SK-N-SH (cell line): Measurements from ENCODE around the gene ABHD6. TPM values are rescaled to one million over a fixed set of nuclear protein-coding genes. Genes with fewer than 3 reads are reported as not detected.

Experiments used
- CTCF ChIA-PET: fragments of 300-600, 350-600 bp; formaldehyde crosslinking; extraction: SDS; loops from one replicate; lab custom pipeline; 2021; lab: Yijun Ruan, JAX
- POLR2A ChIA-PET: fragments of 350-600 bp; sonication (Branson Sonifier 250); formaldehyde crosslinking; extraction: SDS; loops from one replicate; lab custom pipeline; 2020; ENCODE audit warnings: antibody characterized with exemption, inconsistent platforms; lab: Yijun Ruan, JAX
- DNase-seq: peaks from one replicate; pipeline ENCODE4 v3.0.0; 2012
- H2AFZ ChIP-seq: fragments of 200-600 bp; sonication (generic); 2 replicates; pipeline ENCODE4 v1.8.1; 2016; ENCODE audit warnings: antibody characterized with exemption, mild to moderate bottlenecking, low read depth
- H3F3A ChIP-seq: fragments of 200-600 bp; sonication (generic); replicated peaks from 2 replicates; pipeline ENCODE3; 2016; ENCODE audit warnings: antibody characterized with exemption, mild to moderate bottlenecking; ENCODE audit not compliant: insufficient read depth
- H3K27ac ChIP-seq, 2 experiments: fragments of 200-500 bp in 1 of 2; fragments of 200-600 bp in 1 of 2; sonication (Bioruptor generic) in 1 of 2; sonication (generic), shearing (Covaris generic) in 1 of 2; 2 replicates each; pipeline versions ENCODE4 v1.5.1 to v1.6.1; 2014 to 2016; ENCODE audit warnings: low read depth in 2 of 2, inconsistent platforms in 1 of 2, low read length in 1 of 2, mild to moderate bottlenecking in 1 of 2, mixed read lengths in 1 of 2
- H3K27me3 ChIP-seq: fragments of 200-600 bp; sonication (generic), shearing (Covaris generic); 2 replicates; pipeline ENCODE4 v1.6.1; 2016; ENCODE audit warnings: mixed run types; ENCODE audit not compliant: insufficient read depth
- H3K36me3 ChIP-seq, 2 experiments: fragments of 200-500 bp in 1 of 2; fragments of 200-600 bp in 1 of 2; sonication (Bioruptor generic) in 1 of 2; sonication (generic) in 1 of 2; replicated peaks in 1 of 2; 2 replicates each; pipeline versions ENCODE3 to v1.5.1; 2014 to 2016; ENCODE audit warnings: low read length in 1 of 2, mild to moderate bottlenecking in 1 of 2; ENCODE audit not compliant: insufficient read depth in 2 of 2, control insufficient read depth in 1 of 2
- H3K4me1 ChIP-seq, 2 experiments: fragments of 200-500 bp in 1 of 2; fragments of 200-600 bp in 1 of 2; sonication (Bioruptor generic) in 1 of 2; sonication (generic), shearing (Covaris generic) in 1 of 2; 2 replicates each; pipeline versions ENCODE4 v1.5.1 to v1.6.1; 2014 to 2016; ENCODE audit warnings: low read depth in 1 of 2, low read length in 1 of 2, mixed run types in 1 of 2; ENCODE audit not compliant: insufficient read depth in 2 of 2, control insufficient read depth in 1 of 2
- H3K4me2 ChIP-seq: fragments of 200-600 bp; sonication (generic), shearing (Covaris generic); 2 replicates; pipeline ENCODE4 v1.6.1; 2017; ENCODE audit warnings: mixed run types
- H3K4me3 ChIP-seq, 2 experiments: fragments of 200-500 bp in 1 of 2; fragments of 200-600 bp in 1 of 2; sonication (Bioruptor generic) in 1 of 2; sonication (generic), shearing (Covaris generic) in 1 of 2; 2 replicates each; pipeline versions ENCODE4 v1.5.1 to v1.8.1; 2014 to 2016; ENCODE audit warnings: low read depth in 2 of 2, inconsistent platforms in 1 of 2, low read length in 1 of 2, mild to moderate bottlenecking in 1 of 2, mixed read lengths in 1 of 2, moderate library complexity in 1 of 2
- H3K79me2 ChIP-seq: fragments of 200-600 bp; sonication (generic); 2 replicates; pipeline ENCODE4 v1.8.1; 2017; ENCODE audit warnings: mild to moderate bottlenecking; ENCODE audit not compliant: insufficient read depth
- H3K9ac ChIP-seq: fragments of 200-600 bp; sonication (generic); 2 replicates; pipeline ENCODE4 v1.6.1; 2017; ENCODE audit warnings: mixed run types
- H3K9me2 ChIP-seq: fragments of 200-600 bp; sonication (generic); 2 replicates; pipeline ENCODE4 v1.6.1; 2017; ENCODE audit warnings: mixed run types
- H3K9me3 ChIP-seq: fragments of 200-600 bp; sonication (generic); 2 replicates; pipeline ENCODE4 v1.6.1; 2017; ENCODE audit warnings: mixed run types, mild to moderate bottlenecking, moderate library complexity
- H4K20me1 ChIP-seq: fragments of 200-600 bp; sonication (generic); 2 replicates; pipeline ENCODE4 v1.6.1; 2017; ENCODE audit warnings: mild to moderate bottlenecking, mixed run types; ENCODE audit not compliant: insufficient read depth
- CTCF ChIP-seq: fragments of 200-600 bp; sonication (generic); IDR thresholded peaks from 2 replicates; pipeline ENCODE4 v1.6.1; 2017; ENCODE audit warnings: antibody characterized with exemption, mild to moderate bottlenecking, moderate library complexity
- ELF1 ChIP-seq: IDR thresholded peaks from 2 replicates; pipeline ENCODE4 v1.4.0; 2012
- EP300 ChIP-seq, 2 experiments: IDR thresholded peaks; 2 replicates each; pipeline versions ENCODE4 v1.4.0 to v1.6.1; 2012; ENCODE audit warnings: borderline replicate concordance in 1 of 2, low read depth in 1 of 2, low read length in 1 of 2
- EZH2phosphoT487 ChIP-seq: fragments of 200-600 bp; sonication (generic); IDR thresholded peaks from 2 replicates; pipeline ENCODE4 v1.6.1; 2017; ENCODE audit warnings: low read depth, mixed run types, mild to moderate bottlenecking, antibody characterized with exemption, moderate library complexity, borderline replicate concordance
- FOSL2 ChIP-seq: IDR thresholded peaks from 2 replicates; pipeline ENCODE4 v1.4.0; 2012; ENCODE audit warnings: low read depth, mild to moderate bottlenecking, moderate library complexity, borderline replicate concordance
- FOXJ3 ChIP-seq: sonication (generic); formaldehyde crosslinking; IDR thresholded peaks from 2 replicates; pipeline ENCODE4 v1.5.1; 2020; ENCODE audit warnings: mild to moderate bottlenecking, missing genetic modification reagents
- GABPA ChIP-seq: IDR thresholded peaks from 2 replicates; pipeline ENCODE4 v1.4.0; 2012; ENCODE audit warnings: low read depth, mild to moderate bottlenecking
- JUND ChIP-seq: IDR thresholded peaks from 2 replicates; pipeline ENCODE4 v1.4.0; 2012
- MAX ChIP-seq: IDR thresholded peaks from 2 replicates; pipeline ENCODE4 v1.4.0; 2012; ENCODE audit warnings: low read depth
- NFIC ChIP-seq: IDR thresholded peaks from 2 replicates; pipeline ENCODE4 v1.4.0; 2012; ENCODE audit warnings: borderline replicate concordance
- PBX3 ChIP-seq: IDR thresholded peaks from 2 replicates; pipeline ENCODE4; 2012
- POLR2AphosphoS5 ChIP-seq: IDR thresholded peaks from 2 replicates; pipeline ENCODE4 v1.6.1; 2012; ENCODE audit warnings: low read depth, low read length
- RAD21 ChIP-seq: IDR thresholded peaks from 2 replicates; pipeline ENCODE4 v1.6.1; 2012; ENCODE audit warnings: mild to moderate bottlenecking, low read length
- RCOR1 ChIP-seq: fragments of 150-350 bp; IDR thresholded peaks from 2 replicates; pipeline ENCODE4 v1.6.1; 2017; ENCODE audit warnings: antibody characterized with exemption, low read length
- REST ChIP-seq: IDR thresholded peaks from 2 replicates; pipeline ENCODE4 v1.6.1; 2012; ENCODE audit warnings: mild to moderate bottlenecking, low read depth, low read length, moderate library complexity
- RXRA ChIP-seq: IDR thresholded peaks from 2 replicates; pipeline ENCODE4 v1.4.0; 2012; ENCODE audit warnings: low read depth, mild to moderate bottlenecking, borderline replicate concordance
- TCF12 ChIP-seq: IDR thresholded peaks from 2 replicates; pipeline ENCODE4 v1.4.0; 2012
- TEAD4 ChIP-seq: IDR thresholded peaks from 2 replicates; pipeline ENCODE4 v1.4.0; 2012; ENCODE audit warnings: mild to moderate bottlenecking, borderline replicate concordance; ENCODE audit not compliant: insufficient read depth
- YY1 ChIP-seq: IDR thresholded peaks from 2 replicates; pipeline ENCODE4 v1.4.0; 2012; ENCODE audit warnings: low read depth, mild to moderate bottlenecking
- WGBS: methylation state at CpG from one replicate; pipeline ENCODE4 v1.1.6; 2017; ENCODE audit warnings: low lambda C conversion rate; 5-methylcytosine and 5-hydroxymethylcytosine counted together
- polyA plus RNA-seq, 3 experiments: library from polyadenylated mRNA; depleted of rRNA; stranded (reverse); fragments of >200 nt; gene quantifications; 2 replicates each; pipeline ENCODE4 v1.2.3, GENCODE V29; 2012

ABHD6 gene
- polyA plus RNA-seq, 1 of the 3 experiments (the other 2 are of a cell fraction) = 10.7 TPM

GRCh38 chr3:58271901-58272501 is 34.4 kb downstream of the ABHD6 start:
- Histone ChIP-seq H3K27me3 (no peaks in the 10 kb centered on the region), H3K9me3 (no peaks in the 10 kb centered on the region), H2AFZ (peak overlapping the region; percentile 75), H3F3A (peaks cover 25% of the 10 kb centered on the region), H3K9ac (peak overlapping the region; percentile 58; the same call in 1 of the 2 replicates), H3K9me2 (no peaks in the 10 kb centered on the region), H3K4me3 (no peak overlapping the region), H4K20me1 (no peaks in the 10 kb centered on the region), H3K4me2 (peak overlapping the region; percentile 58), H3K36me3 (peaks cover 0 to 13% of the 10 kb centered on the region in 2 experiments)
- no peak for DNase-seq
- POLR2A ChIA-PET = no interaction called here
- WGBS = 74% methylated on average over 7 of the region's 7 CpGs
- TF ChIP-seq CTCF = no peak
- no peak for TF ChIP-seq ELF1
- TF ChIP-seq YY1 = no peak
- TF ChIP-seq RAD21 = no peak
- 0 out of 2 replicates have a peak, but pooled peaks have one; percentile 46 for TF ChIP-seq TEAD4
- TF ChIP-seq EZH2phosphoT487 = no peak
- peak; percentile 62; the same call in 1 of the 2 replicates for TF ChIP-seq RCOR1
- 0 out of 2 replicates have a peak, but pooled peaks have one; percentile 57 for TF ChIP-seq RXRA
- TF ChIP-seq FOSL2 = peak; percentile 94
- TF ChIP-seq FOXJ3 (CRISPR knock-in tag) = no peak
- TF ChIP-seq POLR2AphosphoS5 = peak; percentile 39; the same call in 1 of the 2 replicates
- peak; percentile 51; the same call in 1 of the 2 replicates for TF ChIP-seq PBX3
- no peak for TF ChIP-seq REST
- TF ChIP-seq NFIC = peak; percentile 94
- TF ChIP-seq JUND = peak; percentile 89
- TF ChIP-seq GABPA = 0 out of 2 replicates have a peak, but pooled peaks have one; percentile 13
- peak in 1 of 2 experiments; percentile 59; a peak in 1 of 4 replicates for TF ChIP-seq EP300 (IDR thresholded peaks at IDR 0.05; ENCODE audit: borderline replicate concordance in 1 of 2, low read depth in 1 of 2, low read length in 1 of 2)
- peak; percentile 54; the same call in 1 of the 2 replicates for TF ChIP-seq MAX
- TF ChIP-seq TCF12 = peak; percentile 79
- TF ChIP-seq, all 33 proteins: peak for 12
- no peaks in the 10 kb centered on the region for H3K79me2 ChIP-seq
- peaks cover 0 to 7% of the 10 kb centered on the region in 2 experiments; a peak in 1 of 4 replicates for H3K4me1 ChIP-seq
- CTCF ChIA-PET = interaction anchor here (2.0 kb wide), 1 partner anchor 28 kb away, joined by 5 read pairs; no protein-coding TSS in a partner anchor
- peak overlapping the region; percentile 59 to 89; a peak in 3 of 4 replicates for H3K27ac ChIP-seq
